Erythroblast (primary cell): ENCODE data around the gene LEFTY2.

ENCODE experiments used
- GATA1 ChIP-seq: IDR thresholded peaks from 2 replicates; pipeline ENCODE4 v1.6.1; 2011; ENCODE audit warnings: low read depth, mild to moderate bottlenecking, control low read depth, low read length, moderate library complexity
- POLR2A ChIP-seq: IDR thresholded peaks from 2 replicates; pipeline ENCODE4 v1.6.1; 2011; ENCODE audit warnings: mild to moderate bottlenecking, low read length

GRCh38 chr1:225937048-225937968 is 3.7 kb downstream of the LEFTY2 start:
- TF ChIP-seq POLR2A (no peak), GATA1 (no peak)
